HG02798 (cell line): Measurements from ENCODE around the gene NKAIN4.

ENCODE experiments used
- ATAC-seq: cut with Tn5 transposase; IDR thresholded peaks from one replicate; pipeline ENCODE4 v1.9.1; 2021; ENCODE audit warnings: mild to moderate bottlenecking; ENCODE audit not compliant: unreplicated experiment, poor library complexity

NKAIN4 gene

GRCh38 chr20:63288581-63289251, 34.5 kb upstream of the NKAIN4 start:
- no peak for ATAC-seq

GRCh38 chr20:63287697-63288580, 33.7 kb upstream of the NKAIN4 start:
- no peak for ATAC-seq

- ATAC-seq: no peak
Observed at GRCh38 chr20:63286781-63287696, 32.8 kb upstream of the NKAIN4 start.

- no peak for ATAC-seq
Observed at GRCh38 chr20:63285636-63286615, 31.7 kb upstream of the NKAIN4 start.

GRCh38 chr20:63284981-63285524, 30.8 kb upstream of the NKAIN4 start:
- ATAC-seq: no peak

- no peak for ATAC-seq
Observed at GRCh38 chr20:63284544-63284949, 30.3 kb upstream of the NKAIN4 start.

- ATAC-seq: no peak
Observed at GRCh38 chr20:63284083-63284440, 29.8 kb upstream of the NKAIN4 start.

GRCh38 chr20:63283397-63284082, 29.3 kb upstream of the NKAIN4 start:
- no peak for ATAC-seq

- ATAC-seq: no peak
Observed at GRCh38 chr20:63282946-63283345, 28.7 kb upstream of the NKAIN4 start.

GRCh38 chr20:63281742-63282665, 27.7 kb upstream of the NKAIN4 start:
- ATAC-seq: no peak

- ATAC-seq: no peak
Observed at GRCh38 chr20:63280929-63281545, 26.8 kb upstream of the NKAIN4 start.

GRCh38 chr20:63280371-63280770, 26.1 kb upstream of the NKAIN4 start:
- no peak for ATAC-seq

GRCh38 chr20:63279931-63280330, 25.7 kb upstream of the NKAIN4 start:
- ATAC-seq: no peak

- no peak for ATAC-seq
Observed at GRCh38 chr20:63278661-63279060, 24.4 kb upstream of the NKAIN4 start.

GRCh38 chr20:63277466-63278272, 23.4 kb upstream of the NKAIN4 start:
- no peak for ATAC-seq

- ATAC-seq: no peak
Observed at GRCh38 chr20:63276956-63277355, 22.7 kb upstream of the NKAIN4 start.
